GM20000 (cell line): ENCODE data around the gene CCN5.

Source experiments
- DNase-seq: peaks from one replicate; pipeline ENCODE4 v3.0.0; 2012; ENCODE audit warnings: low spot score
- CTCF ChIP-seq: IDR thresholded peaks from 2 replicates; pipeline ENCODE4 v1.5.1; 2012; ENCODE audit warnings: mild to moderate bottlenecking, control low read depth; ENCODE audit errors: extremely low read depth, missing control alignments

The CCN5 gene

DNA sequence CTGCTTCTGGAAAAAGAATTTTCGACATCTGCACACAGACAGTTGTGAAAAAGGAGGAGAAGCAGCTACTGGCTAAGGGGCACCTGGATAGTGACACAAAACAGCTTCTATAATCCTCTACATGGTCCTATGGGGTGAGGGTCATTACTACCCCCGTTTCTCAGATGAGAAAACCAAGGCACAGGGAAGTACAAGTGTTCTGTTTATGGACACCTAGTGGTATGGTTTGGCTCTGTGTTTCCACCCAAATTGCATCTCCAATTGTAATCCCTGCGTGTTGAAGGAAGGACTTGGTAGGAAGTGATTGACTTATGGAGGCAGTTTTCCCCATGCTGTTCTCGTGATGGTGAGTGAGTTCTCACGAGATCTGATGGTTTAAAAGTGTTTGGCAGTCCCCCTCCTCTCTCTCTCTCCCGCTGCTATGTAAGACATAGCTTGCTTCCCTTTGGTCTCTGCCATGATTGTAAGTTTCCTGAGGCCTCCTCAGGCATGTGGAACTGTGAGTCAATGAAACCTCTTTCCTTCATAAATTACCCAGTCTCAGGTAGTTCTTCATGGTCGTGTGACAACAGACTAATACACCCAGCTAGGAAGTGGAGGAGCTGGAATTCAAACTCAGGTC lies 28.0 kb downstream of the CCN5 start:
- TF ChIP-seq CTCF, result no peak

DNA sequence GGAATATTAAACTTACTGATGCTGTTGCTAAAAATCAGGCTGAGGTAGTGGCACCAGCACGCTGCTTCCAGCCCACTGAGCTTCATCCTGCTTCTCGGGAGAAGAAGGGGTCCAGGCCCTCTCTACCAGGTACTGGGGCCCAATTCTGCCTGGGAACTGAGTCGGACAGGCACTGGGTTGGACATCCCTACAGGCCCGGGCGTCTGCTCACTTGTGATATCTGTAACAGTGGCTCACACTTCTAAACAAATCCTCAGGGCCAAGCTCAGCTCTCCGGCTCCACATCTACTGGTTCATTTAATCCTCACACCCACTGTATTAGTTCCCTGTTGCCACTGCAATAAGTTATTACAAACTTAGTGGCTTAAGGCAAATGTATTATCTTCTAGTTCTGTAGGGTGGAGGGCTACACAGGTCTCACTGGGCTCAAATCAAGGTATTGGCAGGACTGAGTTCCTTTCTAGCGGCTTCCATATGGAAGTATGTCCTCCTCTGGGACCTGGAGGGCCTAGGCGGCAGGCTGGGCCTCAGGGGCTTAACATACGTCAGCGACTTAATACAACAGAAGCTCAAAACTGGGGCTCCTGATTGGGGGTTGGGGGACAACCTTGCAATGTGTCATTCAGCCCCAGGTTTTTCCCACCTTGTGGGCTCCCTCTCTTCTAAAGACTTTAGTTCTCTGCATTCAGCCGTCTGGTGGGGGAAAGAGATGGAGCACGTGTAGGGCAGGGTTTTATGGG lies 28.9 kb downstream of the CCN5 start:
- DNase-seq, result no peak
- no peak for TF ChIP-seq CTCF

More for the DNA sequence above, 28.0 kb downstream of the CCN5 start:
- DNase-seq, result no peak

DNA sequence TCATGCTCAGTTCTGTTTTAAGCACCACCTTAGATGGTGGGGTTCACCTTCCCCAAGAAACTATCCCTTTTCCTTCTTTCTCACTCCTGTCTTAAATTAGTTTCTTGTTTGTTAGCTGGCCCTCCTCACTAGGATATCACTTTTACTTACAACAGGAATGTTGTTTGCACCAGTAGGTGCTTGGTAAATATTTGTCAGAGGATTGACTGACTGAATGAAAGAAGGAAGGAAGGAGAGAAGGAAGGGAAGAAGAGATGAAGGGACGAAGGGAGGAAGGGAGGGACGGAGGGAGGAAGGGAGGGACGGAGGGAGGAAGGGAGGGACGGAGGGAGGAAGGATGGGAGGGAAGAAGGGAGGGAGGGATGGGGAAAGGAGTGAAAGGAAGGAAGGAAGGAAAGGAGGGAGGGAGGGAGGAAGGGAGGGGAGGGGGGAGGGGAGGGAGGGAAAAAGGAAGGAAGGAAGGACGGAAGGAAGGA lies 30.0 kb downstream of the CCN5 start:
- TF ChIP-seq CTCF, result no peak
- DNase-seq, result no peak

GRCh38 chr20:44745598-44746366 lies 30.6 kb downstream of the CCN5 start, which contains the start of gene KCNK15:
Gene KCNK15, plus strand, starts transcription at chr20:44745865. Its CDS starts 46 bp downstream, at chr20:44745911.
- TF ChIP-seq CTCF, result no peak
- peak; percentile 59 for DNase-seq

- TF ChIP-seq CTCF, result no peak
- DNase-seq, result no peak
These were observed 31.4 kb downstream of the CCN5 start for GRCh38 chr20:44746367-44747165.

GRCh38 chr20:44747166-44748004 lies 32.2 kb downstream of the CCN5 start:
- peak; percentile 86 for DNase-seq

More at GRCh38 chr20:44747166-44748004, 32.2 kb downstream of the CCN5 start:
- TF ChIP-seq CTCF, result peak; percentile 57
